ENCODE measurements around the gene MYMK. TPM values are rescaled to one million over a fixed set of nuclear protein-coding genes. Genes with fewer than 3 reads are reported as not detected.

MYMK gene
- total and polyA plus RNA-seq, 7 experiments from 2014 or later: not detected

- ChIA-PET CTCF (interaction anchor here (1.1 to 1.6 kb wide), 2 partner anchors 10 to 20 kb away, joined by 3 to 5 read pairs; no protein-coding TSS in a partner anchor), POLR2A (interaction anchor here (0.5 kb wide), 1 partner anchor 712 kb away, joined by 3 read pairs; no protein-coding TSS in a partner anchor)
- peak overlapping the region in 1 of 10 donors; percentile 12 for H3K4me3 Mint-ChIP-seq
- Histone ChIP-seq H3K9me3 (ENCODE audit: control insufficient read depth in 2 of 3, low read length in 3 of 3) (no peaks in the 10 kb centered on the region), H3K4me3 (ENCODE audit: low read length) (no peak overlapping the region), H3K36me3 (ENCODE audit: control insufficient read depth in 2 of 3, insufficient read depth in 3 of 3, low read length in 3 of 3) (no peaks in the 10 kb centered on the region), H3K4me1 (ENCODE audit: control insufficient read depth in 2 of 2, insufficient read depth in 2 of 2, low read length in 2 of 2) (peaks cover 3 to 5% of the 10 kb centered on the region in 2 donors), H3K27ac (ENCODE audit: low read depth, low read length) (no peak overlapping the region), H3K27me3 (ENCODE audit: control insufficient read depth in 2 of 2, insufficient read depth in 2 of 2, low read length in 2 of 2) (no peaks in the 10 kb centered on the region)
- peaks cover 0 to 7% (median 6%) of the 10 kb centered on the region in 7 donors for H3K4me1 Mint-ChIP-seq
- intact Hi-C loops (cut with micrococcal nuclease): loop anchor here in 1 of 2 donors (5.0 kb wide), 1 partner anchor 251 kb away; no protein-coding TSS in a partner anchor
- DNase-seq: no peak
- no peaks in the 10 kb centered on the region for H3K27me3 Mint-ChIP-seq
- no peaks in the 10 kb centered on the region for H3K36me3 Mint-ChIP-seq
- peak overlapping the region in 1 of 9 donors; percentile 68 for H3K27ac Mint-ChIP-seq
- H3K9me3 Mint-ChIP-seq: no peaks in the 10 kb centered on the region
- no peak for ATAC-seq
These were observed 36.0 kb downstream of the MYMK start for GRCh38 chr9:133488686-133489252.

- Mint-ChIP-seq H3K4me1 (peaks cover 0 to 7% (median 6%) of the 10 kb centered on the region in 7 donors), H3K4me3 (peak overlapping the region in 1 of 10 donors; percentile 18), H3K27me3 (peaks cover 0 to 4% (median 0%) of the 10 kb centered on the region in 5 donors), H3K9me3 (no peaks in the 10 kb centered on the region), H3K36me3 (no peaks in the 10 kb centered on the region), H3K27ac (peak overlapping the region in 1 of 9 donors; percentile 34)
- Histone ChIP-seq H3K4me1 (ENCODE audit: control insufficient read depth in 2 of 2, insufficient read depth in 2 of 2, low read length in 2 of 2) (peaks cover 3 to 5% of the 10 kb centered on the region in 2 donors), H3K27ac (ENCODE audit: low read depth, low read length) (no peak overlapping the region), H3K27me3 (ENCODE audit: control insufficient read depth in 2 of 2, insufficient read depth in 2 of 2, low read length in 2 of 2) (no peaks in the 10 kb centered on the region), H3K4me3 (ENCODE audit: low read length) (no peak overlapping the region), H3K36me3 (ENCODE audit: control insufficient read depth in 2 of 3, insufficient read depth in 3 of 3, low read length in 3 of 3) (no peaks in the 10 kb centered on the region), H3K9me3 (ENCODE audit: control insufficient read depth in 2 of 3, low read length in 3 of 3) (no peaks in the 10 kb centered on the region)
- ATAC-seq (no peak), DNase-seq (no peak)
- ChIA-PET CTCF (interaction anchor here (0.6 to 5.0 kb wide), 7 partner anchors 9 to 320 kb away, joined by 3 to 33 read pairs (median 5); no protein-coding TSS in a partner anchor), POLR2A (interaction anchor here (1.1 to 1.2 kb wide), 3 partner anchors 22 to 386 kb away, joined by 3 read pairs; no protein-coding TSS in a partner anchor)
- intact Hi-C loops (cut with micrococcal nuclease): loop anchor here in 1 of 2 donors (5.0 kb wide), 1 partner anchor 250 kb away; no protein-coding TSS in a partner anchor
These were observed 37.4 kb downstream of the MYMK start for GRCh38 chr9:133487331-133487725.

GRCh38 chr9:133485531-133486260 is 39.1 kb downstream of the MYMK start:
- CTCF ChIA-PET: interaction anchor here (1.0 to 5.0 kb wide), 5 partner anchors 10 to 299 kb away, joined by 4 to 33 read pairs (median 10); no protein-coding TSS in a partner anchor
- no peaks in the 10 kb centered on the region for H3K36me3 Mint-ChIP-seq
- POLR2A ChIA-PET: interaction anchor here (1.5 kb wide), 1 partner anchor 217 kb away, joined by 4 read pairs; no protein-coding TSS in a partner anchor
- no peaks in the 10 kb centered on the region for H3K27me3 ChIP-seq (ENCODE audit: control insufficient read depth in 2 of 2, insufficient read depth in 2 of 2, low read length in 2 of 2)
- ATAC-seq: no peak
- no peaks in the 10 kb centered on the region for H3K9me3 ChIP-seq (ENCODE audit: control insufficient read depth in 2 of 3, low read length in 3 of 3)
- no peaks in the 10 kb centered on the region for H3K36me3 ChIP-seq (ENCODE audit: control insufficient read depth in 2 of 3, insufficient read depth in 3 of 3, low read length in 3 of 3)
- H3K4me3 Mint-ChIP-seq: peak overlapping the region in 3 of 10 donors; percentile 14 to 49 (median 35)
- intact Hi-C loops (cut with micrococcal nuclease): loop anchor here (1.0 to 5.0 kb wide), 6 partner anchors 79 to 338 kb away; partner anchors contain the start of genes SURF1 (in 1 of the 2) and SURF2 (in 1 of the 2)
- no peak for DNase-seq
- no peaks in the 10 kb centered on the region for H3K9me3 Mint-ChIP-seq
- H3K4me1 ChIP-seq (ENCODE audit: control insufficient read depth in 2 of 2, insufficient read depth in 2 of 2, low read length in 2 of 2): peaks cover 3 to 5% of the 10 kb centered on the region in 2 donors
- H3K4me3 ChIP-seq (ENCODE audit: low read length): no peak overlapping the region
- peaks cover 0 to 5% (median 0%) of the 10 kb centered on the region in 5 donors for H3K27me3 Mint-ChIP-seq
- H3K27ac ChIP-seq (ENCODE audit: low read depth, low read length): no peak overlapping the region
- H3K27ac Mint-ChIP-seq: peak overlapping the region in 1 of 9 donors; percentile 50
- H3K4me1 Mint-ChIP-seq: peaks cover 0 to 7% (median 6%) of the 10 kb centered on the region in 7 donors

GRCh38 chr9:133484671-133485437 is 39.9 kb downstream of the MYMK start:
- H3K4me3 ChIP-seq (ENCODE audit: low read length): no peak overlapping the region
- DNase-seq: no peak
- no peaks in the 10 kb centered on the region for H3K9me3 ChIP-seq (ENCODE audit: control insufficient read depth in 2 of 3, low read length in 3 of 3)
- peaks cover 3 to 5% of the 10 kb centered on the region in 2 donors for H3K4me1 ChIP-seq (ENCODE audit: control insufficient read depth in 2 of 2, insufficient read depth in 2 of 2, low read length in 2 of 2)
- no peak overlapping the region for H3K27ac Mint-ChIP-seq
- peaks cover 0 to 10% (median 7%) of the 10 kb centered on the region in 7 donors for H3K4me1 Mint-ChIP-seq
- ATAC-seq: no peak
- ChIA-PET POLR2A (interaction anchor here (1.5 kb wide), 1 partner anchor 218 kb away, joined by 4 read pairs; no protein-coding TSS in a partner anchor), CTCF (interaction anchor here (0.6 to 5.0 kb wide), 5 partner anchors 11 to 364 kb away, joined by 3 to 33 read pairs (median 4); no protein-coding TSS in a partner anchor)
- H3K4me3 Mint-ChIP-seq: no peak overlapping the region
- intact Hi-C loops (cut with micrococcal nuclease): loop anchor here in 1 of 2 donors (5.0 kb wide), 1 partner anchor 248 kb away; no protein-coding TSS in a partner anchor
- no peaks in the 10 kb centered on the region for H3K27me3 ChIP-seq (ENCODE audit: control insufficient read depth in 2 of 2, insufficient read depth in 2 of 2, low read length in 2 of 2)
- H3K36me3 Mint-ChIP-seq: no peaks in the 10 kb centered on the region
- H3K36me3 ChIP-seq (ENCODE audit: control insufficient read depth in 2 of 3, insufficient read depth in 3 of 3, low read length in 3 of 3): no peaks in the 10 kb centered on the region
- H3K27me3 Mint-ChIP-seq: peaks cover 0 to 7% (median 0%) of the 10 kb centered on the region in 5 donors
- no peaks in the 10 kb centered on the region for H3K9me3 Mint-ChIP-seq
- H3K27ac ChIP-seq (ENCODE audit: low read depth, low read length): no peak overlapping the region

GRCh38 chr9:133483611-133484010 is 41.1 kb downstream of the MYMK start:
- peaks cover 0 to 12% (median 0%) of the 10 kb centered on the region in 5 donors for H3K27me3 Mint-ChIP-seq
- Histone ChIP-seq H3K4me3 (ENCODE audit: low read length) (no peak overlapping the region), H3K9me3 (ENCODE audit: control insufficient read depth in 2 of 3, low read length in 3 of 3) (no peaks in the 10 kb centered on the region), H3K27ac (ENCODE audit: low read depth, low read length) (no peak overlapping the region), H3K36me3 (ENCODE audit: control insufficient read depth in 2 of 3, insufficient read depth in 3 of 3, low read length in 3 of 3) (no peaks in the 10 kb centered on the region), H3K4me1 (ENCODE audit: control insufficient read depth in 2 of 2, insufficient read depth in 2 of 2, low read length in 2 of 2) (peaks cover 5 to 10% of the 10 kb centered on the region in 2 donors), H3K27me3 (ENCODE audit: control insufficient read depth in 2 of 2, insufficient read depth in 2 of 2, low read length in 2 of 2) (no peaks in the 10 kb centered on the region)
- DNase-seq: no peak
- H3K36me3 Mint-ChIP-seq: no peaks in the 10 kb centered on the region
- no peaks in the 10 kb centered on the region for H3K9me3 Mint-ChIP-seq
- ATAC-seq: no peak
- peaks cover 5 to 17% (median 11%) of the 10 kb centered on the region in 7 donors for H3K4me1 Mint-ChIP-seq
- intact Hi-C loops (cut with micrococcal nuclease): no loop called here
- H3K4me3 Mint-ChIP-seq: no peak overlapping the region
- POLR2A ChIA-PET: no interaction called here
- H3K27ac Mint-ChIP-seq: no peak overlapping the region
- CTCF ChIA-PET: interaction anchor here (5.0 kb wide), 1 partner anchor 297 kb away, joined by 33 read pairs; no protein-coding TSS in a partner anchor
